Measurements from ENCODE around the gene TMCC1. TPM values are rescaled to one million over a fixed set of nuclear protein-coding genes. Genes with fewer than 3 reads are reported as not detected.

The TMCC1 gene
- total RNA-seq, 1 experiment from 2014 or later = 6.2 TPM

- H3K9ac ChIP-seq (ENCODE audit: low read length) = no peak overlapping the region
- peaks cover 3% of the 10 kb centered on the region; the same call in 1 of the 2 replicates for H3K4me1 ChIP-seq (ENCODE audit: insufficient read depth, low read length)
- H3K36me3 ChIP-seq (ENCODE audit: low read depth, low read length) = no peaks in the 10 kb centered on the region
- H3K27ac ChIP-seq (ENCODE audit: low read length) = no peak overlapping the region
- ChIA-PET CTCF (no interaction called here), POLR2A (ENCODE audit: unreplicated experiment) (no interaction called here)
- TF ChIP-seq CTCF (conservative IDR thresholded peaks at IDR 0.05; ENCODE audit: low read depth, low read length) (no peak), EZH2phosphoT487 (IDR thresholded peaks at IDR 0.05; ENCODE audit: borderline replicate concordance, low read length) (no peak), EZH2 (IDR thresholded peaks at IDR 0.05; ENCODE audit: low read length, unreplicated experiment) (no peak)
- intact Hi-C loops (cut with micrococcal nuclease) = no loop called here
- H3K9me2 ChIP-seq (replicated peaks; ENCODE audit: low read length) = no peaks in the 10 kb centered on the region
- H3K79me2 ChIP-seq (ENCODE audit: low read length) = no peaks in the 10 kb centered on the region
- no peak overlapping the region for H3K4me2 ChIP-seq (ENCODE audit: low read length)
- no peak overlapping the region for H3K4me3 ChIP-seq (ENCODE audit: low read length)
- no TSS peak for BruUV-seq (replicated peaks)
- H2AFZ ChIP-seq (ENCODE audit: low read length) = no peak overlapping the region
- H3K9me3 ChIP-seq (ENCODE audit: low read length) = no peaks in the 10 kb centered on the region
- ATAC-seq (no peak), DNase-seq (no peak)
- no peaks in the 10 kb centered on the region for H4K20me1 ChIP-seq (ENCODE audit: low read length)
- H3K27me3 ChIP-seq (ENCODE audit: low read length) = no peaks in the 10 kb centered on the region
- H3F3A ChIP-seq (ENCODE audit: low read length, unreplicated experiment) = no peaks in the 10 kb centered on the region
Observed at GRCh38 chr3:129610276-129610675, 283.2 kb downstream of the TMCC1 start.

- intact Hi-C loops (cut with micrococcal nuclease) = no loop called here
- CTCF ChIA-PET = no interaction called here
- Histone ChIP-seq H3K79me2 (ENCODE audit: low read length) (no peaks in the 10 kb centered on the region), H3K27ac (ENCODE audit: low read length) (no peak overlapping the region), H3K4me2 (ENCODE audit: low read length) (no peak overlapping the region), H2AFZ (ENCODE audit: low read length) (no peak overlapping the region), H3K36me3 (ENCODE audit: low read depth, low read length) (no peaks in the 10 kb centered on the region), H4K20me1 (ENCODE audit: low read length) (no peaks in the 10 kb centered on the region), H3K9ac (ENCODE audit: low read length) (no peak overlapping the region), H3K4me3 (ENCODE audit: low read length) (no peak overlapping the region), H3K9me3 (ENCODE audit: low read length) (no peaks in the 10 kb centered on the region), H3F3A (ENCODE audit: low read length, unreplicated experiment) (no peaks in the 10 kb centered on the region), H3K4me1 (ENCODE audit: insufficient read depth, low read length) (peaks cover 3% of the 10 kb centered on the region; the same call in 1 of the 2 replicates), H3K9me2 (replicated peaks; ENCODE audit: low read length) (no peaks in the 10 kb centered on the region), H3K27me3 (ENCODE audit: low read length) (no peaks in the 10 kb centered on the region)
- TF ChIP-seq EZH2 (IDR thresholded peaks at IDR 0.05; ENCODE audit: low read length, unreplicated experiment) = no peak
- no peak for TF ChIP-seq CTCF (conservative IDR thresholded peaks at IDR 0.05; ENCODE audit: low read depth, low read length)
- TF ChIP-seq EZH2phosphoT487 (IDR thresholded peaks at IDR 0.05; ENCODE audit: borderline replicate concordance, low read length) = no peak
- no TSS peak for BruUV-seq (replicated peaks)
- ATAC-seq (no peak), DNase-seq (no peak)
- POLR2A ChIA-PET (ENCODE audit: unreplicated experiment) = no interaction called here
Observed at GRCh38 chr3:129609591-129610182, 283.8 kb downstream of the TMCC1 start.

GRCh38 chr3:129608936-129609590 lies 284.4 kb downstream of the TMCC1 start:
- Histone ChIP-seq H3K79me2 (ENCODE audit: low read length) (no peaks in the 10 kb centered on the region), H3K9me2 (replicated peaks; ENCODE audit: low read length) (no peaks in the 10 kb centered on the region), H3K9me3 (ENCODE audit: low read length) (no peaks in the 10 kb centered on the region), H3K4me3 (ENCODE audit: low read length) (no peak overlapping the region), H3K4me1 (ENCODE audit: insufficient read depth, low read length) (peaks cover 3% of the 10 kb centered on the region; the same call in 1 of the 2 replicates), H2AFZ (ENCODE audit: low read length) (no peak overlapping the region), H3K27me3 (ENCODE audit: low read length) (no peaks in the 10 kb centered on the region), H3F3A (ENCODE audit: low read length, unreplicated experiment) (no peaks in the 10 kb centered on the region), H3K27ac (ENCODE audit: low read length) (no peak overlapping the region), H3K36me3 (ENCODE audit: low read depth, low read length) (no peaks in the 10 kb centered on the region), H3K4me2 (ENCODE audit: low read length) (no peak overlapping the region), H4K20me1 (ENCODE audit: low read length) (no peaks in the 10 kb centered on the region), H3K9ac (ENCODE audit: low read length) (no peak overlapping the region)
- no peak for ATAC-seq
- DNase-seq = no peak
- CTCF ChIA-PET = interaction anchor here (0.6 kb wide), 1 partner anchor 119 kb away, joined by 6 read pairs; no protein-coding TSS in a partner anchor
- POLR2A ChIA-PET (ENCODE audit: unreplicated experiment) = no interaction called here
- TF ChIP-seq EZH2 (IDR thresholded peaks at IDR 0.05; ENCODE audit: low read length, unreplicated experiment) (no peak), EZH2phosphoT487 (IDR thresholded peaks at IDR 0.05; ENCODE audit: borderline replicate concordance, low read length) (no peak), CTCF (conservative IDR thresholded peaks at IDR 0.05; ENCODE audit: low read depth, low read length) (no peak)
- BruUV-seq (replicated peaks) = no TSS peak
- intact Hi-C loops (cut with micrococcal nuclease) = no loop called here
